Measurements from ENCODE around the gene ENOX1. TPM values are rescaled to one million over a fixed set of nuclear protein-coding genes. Genes with fewer than 3 reads are reported as not detected.
A peak's percentile ranks its signal among the peaks of the same experiment; 100 is the strongest.
"Not testable (repeated sequence)": the region's sequence is repeated elsewhere in the genome, so short reads cannot be mapped to it uniquely, and the experiment has no call there.

The ENOX1 gene
- total RNA-seq, 1 donor from 2014 or later, result 8.7 TPM

GRCh38 chr13:43355774-43356173 lies 431.0 kb downstream of the ENOX1 start:
- Mint-ChIP-seq H3K9me3 (ENCODE audit: unreplicated experiment) (peaks cover 3% of the 10 kb centered on the region), H3K36me3 (ENCODE audit: unreplicated experiment) (no peaks in the 10 kb centered on the region), H3K4me3 (ENCODE audit: unreplicated experiment) (no peak overlapping the region), H3K27ac (ENCODE audit: unreplicated experiment) (no peak overlapping the region), H3K27me3 (ENCODE audit: unreplicated experiment) (no peaks in the 10 kb centered on the region), H3K4me1 (ENCODE audit: low read depth, unreplicated experiment) (peaks cover 22% of the 10 kb centered on the region)
- TF ChIP-seq CTCF (IDR thresholded peaks at IDR 0.05; ENCODE audit: partially characterized antibody, unreplicated experiment), result no peak
- no peak for DNase-seq

- peaks cover 19% of the 10 kb centered on the region for H3K4me1 Mint-ChIP-seq (ENCODE audit: low read depth, unreplicated experiment)
- no peaks in the 10 kb centered on the region for H3K27me3 Mint-ChIP-seq (ENCODE audit: unreplicated experiment)
- no peak for DNase-seq
- no peak overlapping the region for H3K4me3 Mint-ChIP-seq (ENCODE audit: unreplicated experiment)
- H3K27ac Mint-ChIP-seq (ENCODE audit: unreplicated experiment), result peak overlapping the region; percentile 50
- peaks cover 1% of the 10 kb centered on the region for H3K9me3 Mint-ChIP-seq (ENCODE audit: unreplicated experiment)
- no peak for TF ChIP-seq CTCF (IDR thresholded peaks at IDR 0.05; ENCODE audit: partially characterized antibody, unreplicated experiment)
- no peaks in the 10 kb centered on the region for H3K36me3 Mint-ChIP-seq (ENCODE audit: unreplicated experiment)
Observed at GRCh38 chr13:43354153-43354945, 432.4 kb downstream of the ENOX1 start.

GRCh38 chr13:43353631-43354030 lies 433.1 kb downstream of the ENOX1 start:
- no peak for TF ChIP-seq CTCF (IDR thresholded peaks at IDR 0.05; ENCODE audit: partially characterized antibody, unreplicated experiment)
- H3K27me3 Mint-ChIP-seq (ENCODE audit: unreplicated experiment), result no peaks in the 10 kb centered on the region
- H3K36me3 Mint-ChIP-seq (ENCODE audit: unreplicated experiment), result no peaks in the 10 kb centered on the region
- H3K4me3 Mint-ChIP-seq (ENCODE audit: unreplicated experiment), result no peak overlapping the region
- DNase-seq, result no peak
- peaks cover 20% of the 10 kb centered on the region for H3K4me1 Mint-ChIP-seq (ENCODE audit: low read depth, unreplicated experiment)
- no peak overlapping the region for H3K27ac Mint-ChIP-seq (ENCODE audit: unreplicated experiment)
- peaks cover 1% of the 10 kb centered on the region for H3K9me3 Mint-ChIP-seq (ENCODE audit: unreplicated experiment)

GRCh38 chr13:43351612-43352011 lies 435.2 kb downstream of the ENOX1 start:
- not testable (repeated sequence) for H3K27me3 Mint-ChIP-seq (ENCODE audit: unreplicated experiment); H3K4me3 Mint-ChIP-seq (ENCODE audit: unreplicated experiment); H3K27ac Mint-ChIP-seq (ENCODE audit: unreplicated experiment); H3K9me3 Mint-ChIP-seq (ENCODE audit: unreplicated experiment); H3K36me3 Mint-ChIP-seq (ENCODE audit: unreplicated experiment); DNase-seq
- peaks cover 32% of the 10 kb centered on the region for H3K4me1 Mint-ChIP-seq (ENCODE audit: low read depth, unreplicated experiment)

GRCh38 chr13:43348397-43348796 lies 438.4 kb downstream of the ENOX1 start:
- Mint-ChIP-seq H3K27me3 (ENCODE audit: unreplicated experiment) (peaks cover 2% of the 10 kb centered on the region), H3K4me3 (ENCODE audit: unreplicated experiment) (no peak overlapping the region), H3K36me3 (ENCODE audit: unreplicated experiment) (no peaks in the 10 kb centered on the region), H3K27ac (ENCODE audit: unreplicated experiment) (no peak overlapping the region), H3K4me1 (ENCODE audit: low read depth, unreplicated experiment) (peaks cover 21% of the 10 kb centered on the region), H3K9me3 (ENCODE audit: unreplicated experiment) (no peaks in the 10 kb centered on the region)
- DNase-seq, result no peak
- no peak for TF ChIP-seq CTCF (IDR thresholded peaks at IDR 0.05; ENCODE audit: partially characterized antibody, unreplicated experiment)
